NCI-H526 (cell line): ENCODE results near the gene FXYD1.

Experiments
- DNase-seq, 2 experiments: peaks; one replicate each; lab custom pipeline; 2025; lab: John Stamatoyannopoulos, UW

The FXYD1 gene

DNA sequence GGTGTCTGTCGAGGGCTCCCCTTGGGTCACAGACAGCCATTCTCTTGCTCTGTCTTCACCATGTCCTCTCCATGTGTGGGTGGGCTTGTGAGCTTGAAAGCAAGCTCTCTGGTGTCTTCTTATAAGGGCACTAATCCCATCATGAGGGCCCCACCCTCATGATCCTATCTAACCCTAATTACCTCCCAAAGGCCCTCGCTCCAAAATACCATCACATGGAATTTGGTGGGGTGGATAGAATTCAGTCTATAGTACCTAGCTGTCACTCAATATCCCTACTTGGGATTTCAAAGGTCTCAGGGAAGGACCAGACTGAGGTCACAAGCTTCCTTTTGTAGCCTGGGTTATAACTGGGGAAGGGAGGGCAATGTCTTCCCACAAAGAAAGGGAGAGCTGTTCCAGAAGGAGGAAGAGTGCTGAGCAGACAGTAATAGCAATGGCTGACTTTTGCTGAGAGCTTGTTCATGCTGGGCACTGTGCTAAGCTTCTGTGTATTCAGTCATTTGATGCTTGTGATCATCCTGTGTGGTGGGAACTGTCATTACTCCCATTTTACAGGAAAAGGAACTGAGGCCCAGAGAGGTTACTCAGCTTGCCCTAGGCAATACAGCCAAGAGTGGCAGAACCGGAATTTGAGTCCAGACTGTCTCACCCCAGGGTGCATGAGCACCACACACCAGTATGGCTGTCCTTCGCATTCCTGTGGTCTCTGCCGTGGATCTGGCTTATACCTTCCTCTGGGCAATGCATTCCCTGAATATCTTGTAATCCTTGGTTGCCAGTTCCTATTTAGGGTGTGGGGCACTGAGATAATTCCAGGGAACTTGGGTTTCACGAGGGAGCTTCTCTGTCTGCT is 24.1 kb downstream of the FXYD1 start:
- DNase-seq: no peak

DNA sequence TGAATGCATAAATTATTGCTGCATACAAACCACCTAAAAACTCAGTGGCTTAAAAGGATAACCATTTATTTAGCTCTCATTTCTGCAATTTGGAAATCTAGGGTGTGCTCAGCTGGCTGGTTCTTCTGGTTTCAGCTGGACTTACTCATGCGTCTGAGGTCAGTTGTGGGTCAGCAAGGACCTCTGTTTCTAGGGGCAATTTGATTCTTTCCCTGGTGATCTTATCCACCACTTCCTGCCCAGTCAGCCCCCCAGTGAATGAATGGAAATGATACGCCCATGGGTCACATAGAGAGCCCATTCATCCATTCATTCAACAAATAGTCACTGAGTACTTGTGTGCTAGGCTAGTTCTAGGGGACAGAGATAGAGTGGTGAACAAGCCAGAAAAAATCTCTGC is 25.8 kb downstream of the FXYD1 start:
- no peak for DNase-seq

- no peak for DNase-seq
Observed at GRCh38 chr19:35165200-35166058, 26.8 kb downstream of the FXYD1 start.

- no peak for DNase-seq
Observed at GRCh38 chr19:35166100-35167063, 27.8 kb downstream of the FXYD1 start.

DNA sequence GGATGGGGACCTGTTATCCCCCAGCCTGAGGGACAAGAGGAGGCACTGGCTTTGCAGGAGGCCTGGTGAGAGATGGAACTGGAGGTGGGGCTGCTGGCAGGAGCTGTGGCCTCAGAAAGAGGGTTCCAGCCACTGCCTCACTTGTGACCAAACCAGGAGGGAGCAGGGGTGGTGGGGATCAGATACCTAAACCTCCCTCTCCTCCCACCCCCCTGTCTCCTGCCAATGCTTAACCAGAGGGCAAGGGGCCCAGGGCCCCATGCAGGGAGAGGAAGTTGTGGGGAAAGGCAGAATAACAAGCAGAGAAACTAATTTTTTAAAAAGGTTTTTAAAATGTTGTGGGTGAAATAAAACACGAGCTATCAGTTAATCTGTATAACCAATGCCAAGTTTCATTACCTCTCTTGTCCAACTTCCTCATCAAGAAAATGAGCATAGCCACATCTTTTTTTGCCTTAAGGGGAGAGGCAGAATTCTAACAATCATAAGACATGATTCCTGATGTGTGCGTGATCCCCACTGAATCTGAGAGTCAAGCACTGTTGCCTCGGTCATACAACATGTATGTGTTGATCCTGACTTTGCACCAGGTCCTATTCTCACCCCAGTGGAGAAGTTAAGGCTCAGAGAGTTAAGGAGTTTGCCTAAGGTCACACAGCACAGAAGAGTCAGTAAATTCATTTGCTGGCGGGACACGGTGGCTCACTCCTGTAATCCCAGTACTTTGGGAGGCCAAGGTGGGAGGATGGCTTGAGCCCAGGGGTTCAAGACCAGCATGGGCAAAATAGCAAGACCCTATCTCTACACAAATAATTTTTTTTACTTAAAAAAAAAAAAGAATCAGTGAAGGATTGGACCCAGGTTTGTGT is 28.9 kb downstream of the FXYD1 start:
- DNase-seq: no peak

- no peak for DNase-seq
Observed at GRCh38 chr19:35168196-35168595, 29.6 kb downstream of the FXYD1 start.

DNA sequence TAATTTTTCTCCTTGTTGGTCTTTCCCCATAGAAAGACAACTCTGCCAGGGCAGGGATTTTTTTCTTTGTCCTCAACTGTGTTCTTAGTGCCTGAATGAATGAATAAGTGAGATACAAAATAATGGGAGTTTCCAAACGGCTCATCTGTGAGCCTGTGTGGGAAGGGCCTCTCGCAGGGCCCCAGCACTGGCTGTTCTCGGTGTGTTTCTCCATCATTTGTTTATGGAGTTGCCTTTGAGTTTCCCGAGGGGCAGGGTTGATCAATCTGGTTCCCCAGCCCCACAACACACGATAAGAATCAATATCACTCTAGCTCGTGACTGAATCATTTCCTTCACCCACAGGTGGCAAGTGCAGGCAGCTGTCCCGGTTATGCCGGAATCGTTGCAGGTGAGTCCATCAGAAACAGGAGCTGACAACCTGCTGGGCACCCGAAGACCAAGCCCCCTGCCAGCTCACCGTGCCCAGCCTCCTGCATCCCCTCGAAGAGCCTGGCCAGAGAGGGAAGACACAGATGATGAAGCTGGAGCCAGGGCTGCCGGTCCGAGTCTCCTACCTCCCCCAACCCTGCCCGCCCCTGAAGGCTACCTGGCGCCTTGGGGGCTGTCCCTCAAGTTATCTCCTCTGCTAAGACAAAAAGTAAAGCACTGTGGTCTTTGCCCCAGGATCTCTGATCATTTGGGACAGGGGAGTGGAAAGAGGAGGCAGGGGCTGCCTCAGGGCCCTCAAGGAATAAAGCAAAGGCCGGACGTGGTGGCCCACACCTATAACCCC is 30.8 kb downstream of the FXYD1 start:
- DNase-seq: no peak

DNA sequence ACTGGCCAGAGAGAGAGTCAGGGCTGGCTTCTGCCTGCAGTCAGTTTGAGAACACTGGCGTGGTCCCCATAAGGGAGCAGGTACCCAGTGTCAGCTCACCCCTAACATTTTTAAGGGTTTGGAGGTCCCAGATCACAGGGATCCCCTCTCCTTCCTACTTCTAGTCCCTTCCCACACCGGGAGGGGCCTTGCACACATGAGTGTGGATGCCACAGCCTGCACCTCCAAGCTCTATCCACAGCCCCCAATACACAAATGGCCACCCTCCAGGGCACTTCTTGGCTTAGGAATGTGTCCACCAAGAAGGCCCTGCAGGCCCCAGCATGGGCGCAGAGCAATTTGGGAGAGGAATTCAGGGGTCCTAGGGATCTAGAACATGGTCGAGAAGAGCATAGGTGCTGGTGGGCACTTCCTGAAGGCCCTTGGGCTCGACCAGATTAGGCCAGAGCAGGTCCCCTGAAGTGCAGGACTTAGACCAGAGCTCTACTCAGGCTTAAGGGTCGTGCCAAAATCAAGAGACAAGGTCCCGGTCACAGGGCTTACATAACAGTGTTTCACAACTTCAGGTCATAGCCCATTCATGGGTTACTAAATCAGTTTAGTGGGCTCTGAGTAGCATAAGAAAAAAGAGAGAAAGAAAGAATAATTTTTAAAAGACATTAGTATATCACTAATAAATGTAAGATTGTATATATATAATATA is 31.9 kb downstream of the FXYD1 start:
- DNase-seq: no peak

DNA sequence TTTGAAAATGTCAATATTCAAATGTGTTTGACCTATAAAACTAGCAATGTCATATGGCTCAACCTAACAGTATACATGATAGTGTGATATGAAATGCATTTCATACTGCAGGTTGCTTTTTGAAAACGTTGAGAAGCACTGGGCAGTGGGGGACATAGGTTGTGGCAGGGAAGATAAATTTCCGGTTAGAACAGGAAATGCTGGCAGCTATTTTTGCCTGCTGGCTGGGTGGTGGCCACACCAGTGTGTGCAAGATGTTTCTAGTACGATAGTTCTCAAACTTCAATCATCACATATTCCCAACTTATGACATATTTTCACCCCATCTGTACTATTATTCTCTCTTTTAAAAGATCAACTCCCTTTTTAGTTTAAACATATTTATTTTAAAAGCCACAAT is 33.1 kb downstream of the FXYD1 start:
- DNase-seq: no peak

- no peak for DNase-seq
Observed at GRCh38 chr19:35174226-35174625, 35.6 kb downstream of the FXYD1 start.

- DNase-seq: no peak
Observed at GRCh38 chr19:35176181-35176570, 37.6 kb downstream of the FXYD1 start.

DNA sequence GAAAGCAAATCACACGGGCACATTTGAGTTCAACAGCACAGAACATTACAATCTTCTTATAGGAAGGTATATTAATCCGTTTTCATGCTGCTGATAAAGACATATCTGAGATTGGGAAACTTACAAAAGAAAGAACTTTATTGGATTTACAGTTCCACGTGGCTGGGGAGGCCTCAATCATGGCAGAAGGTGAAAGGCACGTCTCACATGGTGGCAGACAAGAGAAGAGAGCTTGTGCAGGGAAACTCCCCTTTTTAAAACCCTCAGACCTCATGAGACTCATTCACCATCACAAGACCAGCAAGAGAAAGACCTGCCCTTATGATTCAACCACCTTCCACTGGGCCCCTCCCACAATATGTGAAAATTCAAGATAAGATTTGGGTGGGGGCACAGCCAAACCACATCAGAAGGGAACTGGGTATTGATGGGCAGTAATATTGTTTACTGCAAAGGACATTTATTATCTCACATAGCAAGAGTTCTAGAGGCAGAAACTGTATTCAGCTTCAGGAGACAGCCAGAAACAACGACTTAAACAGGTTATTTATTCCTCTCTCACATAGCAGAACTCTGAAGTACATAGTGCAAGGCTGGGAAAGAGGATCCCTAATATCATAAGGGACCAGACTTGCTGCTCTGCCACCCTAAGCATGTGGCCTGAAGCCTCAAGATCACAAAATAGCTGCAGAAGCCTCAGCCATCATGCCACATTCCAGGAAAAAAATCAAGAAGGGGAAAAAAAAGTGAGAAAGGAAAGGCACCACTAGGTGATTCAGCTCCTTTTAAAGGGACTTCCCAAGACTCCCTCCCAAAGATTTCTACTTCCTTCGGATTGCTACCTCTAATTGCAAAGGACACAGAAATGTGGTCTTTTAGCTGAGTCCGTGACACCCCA is 39.0 kb downstream of the FXYD1 start:
- no peak for DNase-seq

DNA sequence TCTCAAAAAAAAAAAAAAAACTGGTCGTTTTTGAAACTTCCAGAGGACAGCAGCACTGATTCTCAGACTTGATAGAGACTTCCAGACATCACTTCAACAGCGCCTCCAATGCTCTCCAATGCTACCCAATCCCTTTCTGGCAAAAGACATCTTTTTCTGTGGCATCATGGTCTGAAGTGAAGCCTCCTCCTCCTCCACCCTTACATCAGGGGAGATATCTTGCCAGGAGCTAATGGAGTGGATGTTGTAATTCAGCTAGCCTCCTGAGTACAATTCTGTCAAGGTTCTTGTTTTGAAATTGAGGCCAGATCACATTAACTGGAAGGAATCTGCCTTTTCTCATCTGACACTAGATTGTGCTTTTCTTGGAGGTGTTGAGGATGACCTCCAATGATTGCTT is 40.1 kb downstream of the FXYD1 start:
- DNase-seq: no peak

- DNase-seq: no peak
Observed at GRCh38 chr19:35179830-35180229, 41.2 kb downstream of the FXYD1 start.

- DNase-seq: no peak
Observed at GRCh38 chr19:35181387-35181786, 42.8 kb downstream of the FXYD1 start.

DNA sequence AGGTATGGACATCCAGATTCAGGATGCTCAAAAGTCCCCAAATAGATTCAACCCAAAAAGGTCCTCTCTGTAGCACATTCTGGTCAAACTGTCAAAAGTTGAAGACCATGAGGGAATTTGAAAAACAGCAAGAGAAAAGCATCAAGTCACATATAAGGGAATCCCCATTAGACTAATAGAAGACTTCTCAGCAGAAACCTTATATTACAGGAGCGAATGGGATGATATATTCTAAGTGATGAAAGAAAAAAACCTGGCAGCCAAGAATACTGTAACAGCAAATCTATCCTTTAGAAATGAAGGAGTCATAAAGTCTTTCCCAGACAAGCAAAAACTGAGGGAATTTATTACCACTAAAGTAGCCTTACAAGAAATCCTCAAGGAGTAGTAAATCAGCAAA is 45.6 kb downstream of the FXYD1 start:
- no peak for DNase-seq

GRCh38 chr19:35184884-35185283 is 46.3 kb downstream of the FXYD1 start:
- no peak for DNase-seq
